ENCODE results near the gene KRTAP10-1. TPM values are rescaled to one million over a fixed set of nuclear protein-coding genes. Genes with fewer than 3 reads are reported as not detected.
"Not testable (repeated sequence)": the region's sequence is repeated elsewhere in the genome, so short reads cannot be mapped to it uniquely, and the experiment has no call there.

The KRTAP10-1 gene
- total RNA-seq, 2 experiments from 2014 or later, result not detected

- Mint-ChIP-seq H3K9me3 (ENCODE audit: low read depth) (peaks cover 9% of the 10 kb centered on the region), H3K4me1 (no peaks in the 10 kb centered on the region), H3K27me3 (peaks cover 3% of the 10 kb centered on the region), H3K27ac (no peak overlapping the region), H3K36me3 (ENCODE audit: low read depth) (peaks cover 3% of the 10 kb centered on the region), H3K4me3 (no peak overlapping the region)
- ChIA-PET POLR2A (no interaction called here), CTCF (no interaction called here)
- intact Hi-C loops (cut with DNase I, micrococcal nuclease), result no loop called here
- DNase-seq (no peak), ATAC-seq (no peak)
Measured at GRCh38 chr21:44576025-44576420, 36.0 kb upstream of the KRTAP10-1 start.

- ATAC-seq (no peak), DNase-seq (no peak)
- Mint-ChIP-seq H3K9me3 (ENCODE audit: low read depth) (peaks cover 8% of the 10 kb centered on the region), H3K4me3 (no peak overlapping the region), H3K36me3 (ENCODE audit: low read depth) (peaks cover 2% of the 10 kb centered on the region), H3K27me3 (peaks cover 3% of the 10 kb centered on the region), H3K4me1 (no peaks in the 10 kb centered on the region), H3K27ac (no peak overlapping the region)
- CTCF ChIA-PET, result no interaction called here
- POLR2A ChIA-PET, result no interaction called here
- intact Hi-C loops (cut with DNase I, micrococcal nuclease), result no loop called here
Measured at GRCh38 chr21:44575307-44576024, 35.5 kb upstream of the KRTAP10-1 start.

GRCh38 chr21:44574457-44575306, 34.7 kb upstream of the KRTAP10-1 start:
- peaks cover 2% of the 10 kb centered on the region for H3K36me3 Mint-ChIP-seq (ENCODE audit: low read depth)
- intact Hi-C loops (cut with DNase I, micrococcal nuclease), result no loop called here
- H3K4me3 Mint-ChIP-seq, result no peak overlapping the region
- H3K27me3 Mint-ChIP-seq, result peaks cover 3% of the 10 kb centered on the region
- ATAC-seq (no peak), DNase-seq (no peak)
- CTCF ChIA-PET, result interaction anchor here (0.6 to 0.7 kb wide), 2 partner anchors 36 to 147 kb away, joined by 3 read pairs; no protein-coding TSS in a partner anchor
- H3K9me3 Mint-ChIP-seq (ENCODE audit: low read depth), result peaks cover 8% of the 10 kb centered on the region
- H3K27ac Mint-ChIP-seq, result no peak overlapping the region
- no peaks in the 10 kb centered on the region for H3K4me1 Mint-ChIP-seq
- POLR2A ChIA-PET, result no interaction called here

GRCh38 chr21:44573630-44574456, 33.8 kb upstream of the KRTAP10-1 start, which contains the start of gene KRTAP10-4:
TSS of gene KRTAP10-4 (plus strand) at chr21:44573729. CDS start at chr21:44573759, 30 bp downstream.
- H3K4me3 Mint-ChIP-seq; ATAC-seq; intact Hi-C loops (cut with DNase I, micrococcal nuclease); H3K9me3 Mint-ChIP-seq (ENCODE audit: low read depth); DNase-seq; H3K27me3 Mint-ChIP-seq; POLR2A ChIA-PET; H3K36me3 Mint-ChIP-seq (ENCODE audit: low read depth); H3K27ac Mint-ChIP-seq; H3K4me1 Mint-ChIP-seq: not testable (repeated sequence)
- CTCF ChIA-PET, result interaction anchor here (0.7 kb wide), 1 partner anchor 37 kb away, joined by 3 read pairs; no protein-coding TSS in a partner anchor

- Mint-ChIP-seq H3K27me3 (peaks cover 3% of the 10 kb centered on the region), H3K27ac (no peak overlapping the region), H3K36me3 (ENCODE audit: low read depth) (peaks cover 2% of the 10 kb centered on the region), H3K4me1 (no peaks in the 10 kb centered on the region), H3K4me3 (no peak overlapping the region), H3K9me3 (ENCODE audit: low read depth) (peaks cover 8% of the 10 kb centered on the region)
- DNase-seq (no peak), ATAC-seq (no peak)
- intact Hi-C loops (cut with DNase I, micrococcal nuclease), result no loop called here
- CTCF ChIA-PET, result no interaction called here
- POLR2A ChIA-PET, result no interaction called here
Measured at GRCh38 chr21:44572959-44573583, 33.1 kb upstream of the KRTAP10-1 start.

GRCh38 chr21:44571844-44572782, 32.1 kb upstream of the KRTAP10-1 start:
- Mint-ChIP-seq H3K9me3 (ENCODE audit: low read depth) (peaks cover under 1% of the 10 kb centered on the region), H3K4me1 (no peaks in the 10 kb centered on the region), H3K36me3 (ENCODE audit: low read depth) (no peaks in the 10 kb centered on the region), H3K27me3 (peaks cover 3% of the 10 kb centered on the region), H3K4me3 (no peak overlapping the region), H3K27ac (no peak overlapping the region)
- intact Hi-C loops (cut with DNase I, micrococcal nuclease), result no loop called here
- no peak for ATAC-seq
- no peak for DNase-seq
- ChIA-PET CTCF (no interaction called here), POLR2A (no interaction called here)

- intact Hi-C loops (cut with DNase I, micrococcal nuclease), result no loop called here
- no peak overlapping the region for H3K27ac Mint-ChIP-seq
- POLR2A ChIA-PET, result no interaction called here
Measured at GRCh38 chr21:44571296-44571695, 31.3 kb upstream of the KRTAP10-1 start.

GRCh38 chr21:44569861-44570517, 30.0 kb upstream of the KRTAP10-1 start:
- H3K36me3 Mint-ChIP-seq (ENCODE audit: low read depth), result no peaks in the 10 kb centered on the region
- H3K4me3 Mint-ChIP-seq, result no peak overlapping the region
- peaks cover 5% of the 10 kb centered on the region for H3K4me1 Mint-ChIP-seq
- CTCF ChIA-PET, result no interaction called here
- POLR2A ChIA-PET, result no interaction called here
- intact Hi-C loops (cut with DNase I, micrococcal nuclease), result no loop called here
- no peaks in the 10 kb centered on the region for H3K9me3 Mint-ChIP-seq (ENCODE audit: low read depth)
- peaks cover 3% of the 10 kb centered on the region for H3K27me3 Mint-ChIP-seq
- no peak for ATAC-seq
- no peak for DNase-seq
- H3K27ac Mint-ChIP-seq, result no peak overlapping the region

More at GRCh38 chr21:44571296-44571695, 31.3 kb upstream of the KRTAP10-1 start:
- H3K27me3 Mint-ChIP-seq, result peaks cover 3% of the 10 kb centered on the region
- no peak overlapping the region for H3K4me3 Mint-ChIP-seq
- H3K9me3 Mint-ChIP-seq (ENCODE audit: low read depth), result no peaks in the 10 kb centered on the region
- CTCF ChIA-PET, result no interaction called here
- H3K36me3 Mint-ChIP-seq (ENCODE audit: low read depth), result no peaks in the 10 kb centered on the region
- ATAC-seq (no peak), DNase-seq (no peak)
- no peaks in the 10 kb centered on the region for H3K4me1 Mint-ChIP-seq

GRCh38 chr21:44568667-44569556, 28.9 kb upstream of the KRTAP10-1 start:
- Mint-ChIP-seq H3K36me3 (ENCODE audit: low read depth) (no peaks in the 10 kb centered on the region), H3K4me1 (peaks cover 12% of the 10 kb centered on the region), H3K27ac (no peak overlapping the region), H3K27me3 (no peaks in the 10 kb centered on the region), H3K9me3 (ENCODE audit: low read depth) (no peaks in the 10 kb centered on the region), H3K4me3 (no peak overlapping the region)
- DNase-seq (no peak), ATAC-seq (no peak)
- POLR2A ChIA-PET, result no interaction called here
- CTCF ChIA-PET, result no interaction called here
- intact Hi-C loops (cut with DNase I, micrococcal nuclease), result no loop called here

All from activated CD4-positive, alpha-beta T cell treated with anti-CD3 and anti-CD28 coated beads for 36 hours (primary cell).